GM12865 (cell line): ENCODE measurements around the gene GLRX.

ENCODE experiments used
- DNase-seq: peaks from one replicate; pipeline ENCODE4 v3.0.0; 2010; ENCODE audit warnings: low read depth
- H3K4me3 ChIP-seq: 2 replicates; pipeline ENCODE4 v1.5.1; 2011; ENCODE audit warnings: mild to moderate bottlenecking, low read depth, low read length, control low read depth
- CTCF ChIP-seq: IDR thresholded peaks from 2 replicates; pipeline ENCODE4 v1.5.1; 2011; ENCODE audit warnings: low read length, control low read depth, low read depth, inconsistent platforms; ENCODE audit not compliant: insufficient read depth; ENCODE audit errors: missing control alignments

GLRX gene

GRCh38 chr5:95806687-95807086 is 15.8 kb downstream of the GLRX start:
- no peak for DNase-seq
- H3K4me3 ChIP-seq = no peak overlapping the region

GRCh38 chr5:95804736-95805539 is 17.6 kb downstream of the GLRX start:
- DNase-seq = no peak
- no peak for TF ChIP-seq CTCF

More at GRCh38 chr5:95806687-95807086, 15.8 kb downstream of the GLRX start:
- TF ChIP-seq CTCF = no peak

GRCh38 chr5:95803271-95804148 is 19.0 kb downstream of the GLRX start:
- no peak overlapping the region for H3K4me3 ChIP-seq
- no peak for TF ChIP-seq CTCF
- DNase-seq = no peak

More at GRCh38 chr5:95804736-95805539, 17.6 kb downstream of the GLRX start:
- H3K4me3 ChIP-seq = no peak overlapping the region

- no peak for TF ChIP-seq CTCF
- no peak overlapping the region for H3K4me3 ChIP-seq
- DNase-seq = no peak
Observed at GRCh38 chr5:95801961-95802360, 20.6 kb downstream of the GLRX start.

GRCh38 chr5:95801532-95801931 is 21.0 kb downstream of the GLRX start:
- DNase-seq = no peak
- no peak overlapping the region for H3K4me3 ChIP-seq
- no peak for TF ChIP-seq CTCF

GRCh38 chr5:95800553-95800952 is 22.0 kb downstream of the GLRX start:
- no peak for DNase-seq
- H3K4me3 ChIP-seq = no peak overlapping the region
- TF ChIP-seq CTCF = no peak
